Omental fat pad (tissue), 4 donors: ENCODE measurements around the gene NEU4. TPM values are rescaled to one million over a fixed set of nuclear protein-coding genes. Genes with fewer than 3 reads are reported as not detected.
"Not testable (repeated sequence)": the region's sequence is repeated elsewhere in the genome, so short reads cannot be mapped to it uniquely, and the experiment has no call there.

ENCODE experiments used
- ATAC-seq: fragments of 150-250 bp; one replicate; pipeline ENCODE4 v1.9.1; 2016; ENCODE audit warnings: mild to moderate bottlenecking, moderate library complexity; ENCODE audit not compliant: low FRiP score
- DNase-seq: peaks from one replicate; pipeline ENCODE4 v3.0.0-alpha.2; 2019; ENCODE audit warnings: low spot score
- CTCF ChIP-seq, 3 donors: fragments of 450-650 bp; IDR thresholded peaks; one replicate each; pipeline ENCODE4 v1.5.1; 2016 to 2017; ENCODE audit warnings: antibody characterized with exemption in 3 of 3, mild to moderate bottlenecking in 3 of 3, moderate library complexity in 2 of 3
- total RNA-seq, 4 donors: library from RNA; depleted of rRNA; stranded (reverse); fragments of >200 nt; gene quantifications; one replicate each; pipeline ENCODE4 v1.1.0, GENCODE V29; 2016

Gene NEU4
- total RNA-seq, 4 donors from 2014 or later, result 0.79 to 4.4 (median 2.5) TPM

- DNase-seq, result no peak
- no peak for TF ChIP-seq CTCF (IDR thresholded peaks at IDR 0.05)
- no peak for ATAC-seq
These were observed 6.3 kb upstream of the NEU4 start for GRCh38 chr2:241802421-241803318.

GRCh38 chr2:241803387-241804325, 5.3 kb upstream of the NEU4 start:
- no peak for TF ChIP-seq CTCF (IDR thresholded peaks at IDR 0.05)
- ATAC-seq, result no peak
- no peak for DNase-seq

- TF ChIP-seq CTCF (IDR thresholded peaks at IDR 0.05), result no peak
- DNase-seq, result no peak
- no peak for ATAC-seq
These were observed 4.4 kb upstream of the NEU4 start for GRCh38 chr2:241804326-241805229.

GRCh38 chr2:241806217-241806616, 2.8 kb upstream of the NEU4 start:
- DNase-seq, ATAC-seq: not testable (repeated sequence)

GRCh38 chr2:241808051-241808720, 807 bp upstream of the NEU4 start:
- ATAC-seq, result no peak
- no peak for TF ChIP-seq CTCF (IDR thresholded peaks at IDR 0.05)
- no peak for DNase-seq

- no peak for TF ChIP-seq CTCF (IDR thresholded peaks at IDR 0.05)
- no peak for DNase-seq
- no peak for ATAC-seq
These were observed 652 bp downstream of the NEU4 start for GRCh38 chr2:241809383-241810306.
